HG03066 (cell line): ENCODE measurements around the gene FCRL1.

Experiments used
- ATAC-seq: cut with Tn5 transposase; IDR thresholded peaks from one replicate; pipeline ENCODE4 v1.9.1; 2021; ENCODE audit warnings: low read depth; ENCODE audit not compliant: unreplicated experiment

Gene FCRL1, protein sequence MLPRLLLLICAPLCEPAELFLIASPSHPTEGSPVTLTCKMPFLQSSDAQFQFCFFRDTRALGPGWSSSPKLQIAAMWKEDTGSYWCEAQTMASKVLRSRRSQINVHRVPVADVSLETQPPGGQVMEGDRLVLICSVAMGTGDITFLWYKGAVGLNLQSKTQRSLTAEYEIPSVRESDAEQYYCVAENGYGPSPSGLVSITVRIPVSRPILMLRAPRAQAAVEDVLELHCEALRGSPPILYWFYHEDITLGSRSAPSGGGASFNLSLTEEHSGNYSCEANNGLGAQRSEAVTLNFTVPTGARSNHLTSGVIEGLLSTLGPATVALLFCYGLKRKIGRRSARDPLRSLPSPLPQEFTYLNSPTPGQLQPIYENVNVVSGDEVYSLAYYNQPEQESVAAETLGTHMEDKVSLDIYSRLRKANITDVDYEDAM

DNA sequence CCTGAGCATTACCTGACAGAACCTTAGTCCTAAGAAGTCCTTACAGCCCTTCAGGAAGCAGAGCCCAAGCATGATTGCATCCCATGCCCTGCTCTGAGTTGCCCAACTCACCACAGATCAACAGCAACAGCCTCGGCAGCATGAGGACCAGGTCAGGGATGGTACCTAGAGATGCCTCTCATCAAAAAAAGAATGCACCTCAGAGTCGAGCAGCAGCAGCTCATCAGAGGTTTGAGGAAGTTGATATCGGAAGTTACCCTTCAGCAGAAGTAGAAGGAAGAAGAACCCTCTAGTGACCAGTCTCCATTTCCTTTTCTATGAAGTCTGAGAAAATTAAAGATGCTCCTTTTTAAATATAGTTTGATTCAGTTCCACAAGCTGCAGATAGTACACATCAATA lies at the start of gene FCRL1:
Gene FCRL1 (minus strand): TSS at position 225 of the 400 bp plus-strand sequence. CDS start 83 bp downstream, at position 142.
- ATAC-seq = no peak

DNA sequence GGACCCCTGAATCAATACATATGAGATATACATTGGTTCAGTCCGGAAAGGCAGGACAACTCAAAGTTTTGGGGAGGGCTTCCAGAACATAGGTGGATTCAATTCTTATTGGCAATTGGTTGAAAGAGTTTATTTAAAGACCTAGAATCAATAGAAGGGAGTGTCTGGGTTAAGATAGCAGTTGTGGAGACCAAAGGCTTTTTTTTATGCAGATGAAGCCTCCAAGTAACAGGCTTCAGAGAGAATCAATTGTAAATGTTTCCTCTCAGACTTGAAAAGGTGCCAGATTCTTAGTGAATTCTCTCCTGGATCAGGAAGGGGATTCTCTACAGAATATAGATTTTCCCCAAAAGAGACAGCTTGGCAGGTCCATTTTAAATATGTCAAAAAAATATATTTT lies 48.7 kb upstream of the FCRL1 start:
- no peak for ATAC-seq

DNA sequence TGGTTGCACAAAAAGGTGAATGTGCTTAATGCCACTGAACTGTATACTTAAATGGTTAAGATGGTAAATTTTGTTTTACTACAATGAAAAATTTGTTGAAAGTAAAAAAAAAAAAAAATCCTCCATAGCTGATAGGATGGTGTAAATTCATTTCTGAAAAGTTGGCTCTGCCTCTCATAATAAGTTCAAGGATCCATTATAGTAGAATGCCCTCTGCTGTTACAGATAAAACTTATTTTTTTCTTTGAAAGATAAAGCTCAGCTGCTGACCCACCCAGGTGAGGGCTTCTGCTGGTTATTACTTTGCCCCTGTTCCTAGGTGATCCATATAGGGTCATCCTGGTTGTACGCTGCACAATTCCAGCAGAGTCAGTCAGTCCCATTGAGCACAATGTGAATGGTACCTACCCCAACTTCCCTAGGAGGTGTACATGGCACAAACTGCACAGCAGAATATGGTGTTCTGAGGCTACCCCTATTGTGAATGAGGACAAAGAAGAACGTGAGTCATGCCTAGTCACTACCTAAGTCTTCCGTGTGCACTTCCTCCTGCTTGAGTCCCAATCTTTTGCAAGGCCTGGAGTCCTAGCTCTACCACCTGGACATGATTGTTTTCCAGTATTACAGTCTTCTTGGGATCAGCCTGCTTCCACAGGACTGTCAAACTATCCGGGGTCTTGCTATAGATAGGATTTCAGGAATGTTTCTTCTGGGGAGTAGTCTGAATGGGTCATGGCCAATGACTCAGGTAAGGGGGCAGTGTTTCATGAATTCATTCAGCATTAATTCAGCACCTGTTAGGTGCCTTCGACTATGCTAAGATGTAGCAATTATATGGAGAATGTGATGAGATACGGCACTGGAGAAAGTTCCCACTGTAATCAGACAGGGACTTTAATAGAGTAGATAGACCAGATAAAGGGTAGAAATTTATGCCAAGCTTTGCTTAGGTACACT lies 42.5 kb upstream of the FCRL1 start:
- no peak for ATAC-seq

DNA sequence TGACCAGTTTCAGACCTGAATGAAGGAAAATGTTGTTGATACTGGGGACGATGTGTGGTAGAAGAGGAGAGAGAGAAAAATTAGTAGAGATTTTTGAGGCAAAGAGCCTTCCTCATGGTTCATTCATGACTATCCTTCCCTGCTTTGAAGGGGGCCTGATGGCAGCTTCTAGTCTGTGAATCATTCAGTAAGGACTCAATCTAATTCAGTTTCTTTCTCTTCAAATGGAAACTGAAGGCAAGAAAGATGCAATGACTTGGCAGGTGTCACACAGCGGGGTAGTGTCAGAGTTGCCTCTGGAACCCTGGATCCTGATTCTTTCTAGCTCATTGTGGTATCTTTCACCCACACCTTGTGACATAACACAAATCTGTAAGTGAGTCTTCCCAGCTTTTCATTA lies 36.6 kb upstream of the FCRL1 start:
- ATAC-seq = no peak

DNA sequence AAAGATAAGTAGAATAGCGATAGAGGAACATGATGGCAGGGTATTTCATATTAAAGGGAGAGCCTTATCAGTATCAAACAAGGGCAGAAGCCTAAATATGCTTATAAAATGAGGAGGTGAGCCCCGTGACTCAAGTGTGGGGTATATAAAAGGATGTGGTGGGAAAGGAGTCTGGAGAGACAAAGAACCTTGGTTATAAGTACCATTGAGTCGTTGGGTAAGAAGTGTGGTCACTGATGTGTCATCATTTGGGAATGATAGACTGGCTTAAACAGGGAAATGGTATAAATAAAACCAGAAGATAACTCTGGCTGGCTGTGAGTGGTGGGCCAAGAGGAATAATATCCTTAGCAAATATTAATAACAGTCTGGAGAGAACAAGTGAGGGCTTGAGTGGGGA lies 32.6 kb upstream of the FCRL1 start:
- ATAC-seq = no peak

DNA sequence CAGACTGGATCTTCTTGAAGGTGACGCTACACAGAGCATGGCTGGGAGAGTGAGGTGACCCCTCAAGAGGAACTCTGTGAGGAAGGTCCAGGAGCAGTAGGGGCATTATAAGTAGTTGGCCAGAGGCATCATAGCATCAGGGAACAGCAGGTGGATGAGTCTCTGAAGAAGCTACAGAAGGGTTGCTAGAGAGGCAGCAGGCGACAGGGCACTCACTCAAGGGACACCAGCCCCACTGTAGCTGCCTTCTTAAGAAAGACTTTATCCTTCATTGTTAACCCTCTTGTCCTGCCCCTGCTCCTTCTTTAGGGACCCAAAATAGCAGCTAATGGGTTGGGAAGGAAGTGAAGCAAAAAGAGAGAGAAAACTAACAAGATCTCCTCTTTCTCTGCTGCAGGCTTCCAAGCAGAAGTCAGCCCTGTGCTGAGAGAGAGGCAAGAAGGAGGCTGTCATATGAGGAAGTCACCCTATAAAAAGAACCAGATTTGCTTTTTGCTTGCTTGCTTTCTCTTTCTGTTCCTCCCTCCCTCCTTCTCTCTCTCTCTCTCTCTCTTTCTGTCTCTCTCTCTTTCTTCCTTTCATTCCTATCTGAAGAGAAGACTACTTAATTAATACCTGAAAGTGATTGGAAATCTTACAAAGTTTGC lies 29.4 kb upstream of the FCRL1 start:
- ATAC-seq = peak; percentile 72

DNA sequence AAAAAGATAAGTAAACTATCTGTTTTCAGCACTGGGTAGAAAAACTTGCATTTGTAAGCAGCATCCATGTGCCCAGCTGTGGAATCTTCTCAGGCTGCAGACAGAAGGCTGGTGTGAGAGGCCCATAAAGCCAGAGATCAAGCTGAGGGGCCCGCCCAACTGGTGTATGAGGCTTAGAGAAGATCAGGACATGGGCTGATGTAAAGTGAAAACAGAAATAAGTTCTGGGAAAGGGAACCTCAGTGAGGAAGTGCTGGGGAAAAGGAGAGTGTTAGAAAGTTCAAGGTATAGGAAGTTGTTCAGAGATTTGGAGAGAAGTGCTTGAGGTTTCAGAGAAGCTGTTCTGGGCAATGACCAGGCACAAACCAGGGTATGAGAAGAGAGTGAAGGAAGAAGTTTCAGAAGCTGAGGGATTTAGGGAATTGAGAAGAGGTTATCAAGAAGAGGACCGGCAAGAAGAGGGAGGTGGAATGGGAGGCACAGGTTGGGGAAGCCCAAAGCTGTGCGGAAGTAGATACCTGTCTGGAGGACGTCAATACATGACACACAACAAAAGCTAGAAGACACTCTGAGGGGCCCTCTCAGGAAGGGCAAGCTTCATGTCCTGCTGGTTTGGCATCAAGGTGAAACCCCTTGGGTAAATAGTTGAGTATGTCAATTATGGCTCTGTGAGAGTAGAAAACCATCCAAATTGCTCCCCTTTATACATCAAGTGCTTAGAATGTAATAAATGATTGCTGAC lies 24.3 kb upstream of the FCRL1 start:
- ATAC-seq = no peak

DNA sequence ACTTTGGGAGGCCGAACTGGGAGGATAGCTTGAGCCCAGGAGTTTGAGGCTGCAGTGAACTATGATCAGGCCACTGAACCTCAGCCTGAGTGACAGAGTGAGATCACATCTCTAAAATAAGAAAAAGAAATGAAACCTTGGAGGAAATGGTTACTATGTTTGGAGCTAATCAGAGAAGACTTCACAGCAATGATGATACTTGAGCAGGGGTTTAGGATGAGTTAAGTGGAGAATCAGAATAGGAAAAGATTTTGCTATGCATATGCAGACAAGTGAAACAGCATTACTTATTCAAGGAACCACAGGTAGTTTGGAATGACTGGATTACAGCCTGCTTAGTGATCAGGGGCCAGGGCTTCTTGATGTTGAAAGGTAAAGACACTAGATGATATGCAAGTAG lies 23.0 kb upstream of the FCRL1 start:
- no peak for ATAC-seq

DNA sequence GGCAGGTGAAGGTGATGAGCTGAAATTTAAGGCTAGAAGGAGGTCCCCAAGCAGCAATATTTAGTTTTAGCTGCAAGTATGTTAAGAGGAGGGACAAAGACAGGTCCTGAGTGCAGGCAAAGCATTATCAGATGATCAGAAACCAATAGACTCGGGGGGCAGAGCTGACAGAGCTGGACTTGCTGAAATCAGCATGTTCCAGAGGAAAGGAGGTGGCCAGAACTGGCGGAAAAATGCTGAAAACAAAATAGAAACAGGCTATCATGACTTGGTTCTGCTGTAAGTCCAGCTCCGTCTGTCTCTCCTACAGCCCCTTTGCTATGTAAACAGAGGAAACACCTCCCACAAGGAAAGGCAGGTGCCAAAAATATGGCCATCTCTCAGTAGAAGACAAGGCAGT lies 21.8 kb upstream of the FCRL1 start, which contains the start of gene CD5L:
Gene CD5L (minus strand): TSS at position 101 of the 400 bp plus-strand sequence. CDS start 107 bp downstream, outside the sequence.
- ATAC-seq = no peak

DNA sequence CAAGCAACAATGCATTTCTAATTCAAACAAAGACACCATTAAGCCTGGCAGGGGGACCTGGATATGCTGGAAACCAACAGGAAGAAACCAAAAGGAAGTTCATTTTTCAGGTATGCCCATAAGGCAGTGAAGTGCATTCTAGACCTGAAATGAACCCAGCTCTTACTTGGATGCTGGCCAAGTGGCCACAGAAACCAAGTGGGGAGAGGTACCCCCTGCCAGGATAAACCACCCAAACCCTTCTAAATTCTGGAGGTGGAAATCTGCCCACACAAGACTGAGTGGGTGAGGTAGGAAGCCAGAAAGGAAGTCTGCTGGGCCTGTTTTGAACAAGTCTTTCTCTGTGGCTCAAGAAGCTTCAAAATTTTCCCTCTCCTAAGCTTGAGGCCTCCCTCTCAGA lies 19.0 kb upstream of the FCRL1 start:
- no peak for ATAC-seq

DNA sequence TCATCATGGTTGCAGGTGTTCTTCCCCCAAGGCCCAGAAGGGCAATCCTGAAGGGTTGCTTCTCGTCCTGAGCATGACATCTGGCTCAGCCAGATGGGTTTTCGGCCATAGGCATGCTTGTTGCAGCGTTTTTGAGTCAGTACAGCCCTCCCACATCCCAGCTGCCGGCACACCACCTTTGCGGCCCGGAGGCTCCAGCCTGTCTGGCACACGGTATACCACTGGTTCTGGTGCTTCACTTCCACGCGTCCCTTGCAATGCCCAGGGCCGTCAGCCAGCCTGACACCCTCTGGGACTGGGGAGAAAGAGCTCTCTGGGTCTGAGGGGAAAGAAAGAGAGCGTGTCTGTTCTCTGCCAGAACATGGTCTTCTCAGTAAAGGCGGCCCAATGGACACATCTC lies 14.5 kb upstream of the FCRL1 start:
- ATAC-seq = no peak

DNA sequence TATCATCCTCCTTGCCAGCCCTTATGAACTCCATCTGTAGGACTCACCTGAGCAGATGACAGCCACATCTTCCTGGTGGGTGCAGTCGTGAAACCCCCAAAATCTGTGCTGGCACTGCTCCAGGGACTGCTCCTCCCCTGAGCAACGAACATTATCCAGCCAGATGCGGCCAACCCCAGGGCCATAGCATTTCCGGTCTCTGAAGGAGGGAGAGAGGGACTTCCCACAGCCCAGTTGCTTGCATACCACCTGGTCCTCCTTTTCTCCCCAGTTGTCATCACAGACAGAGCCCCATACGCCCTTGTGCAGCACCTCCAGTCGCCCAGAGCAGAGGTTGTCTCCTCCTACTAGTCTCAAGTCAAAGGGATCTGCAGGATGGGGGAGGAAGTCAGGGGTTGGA lies 13.2 kb upstream of the FCRL1 start:
- ATAC-seq = no peak

DNA sequence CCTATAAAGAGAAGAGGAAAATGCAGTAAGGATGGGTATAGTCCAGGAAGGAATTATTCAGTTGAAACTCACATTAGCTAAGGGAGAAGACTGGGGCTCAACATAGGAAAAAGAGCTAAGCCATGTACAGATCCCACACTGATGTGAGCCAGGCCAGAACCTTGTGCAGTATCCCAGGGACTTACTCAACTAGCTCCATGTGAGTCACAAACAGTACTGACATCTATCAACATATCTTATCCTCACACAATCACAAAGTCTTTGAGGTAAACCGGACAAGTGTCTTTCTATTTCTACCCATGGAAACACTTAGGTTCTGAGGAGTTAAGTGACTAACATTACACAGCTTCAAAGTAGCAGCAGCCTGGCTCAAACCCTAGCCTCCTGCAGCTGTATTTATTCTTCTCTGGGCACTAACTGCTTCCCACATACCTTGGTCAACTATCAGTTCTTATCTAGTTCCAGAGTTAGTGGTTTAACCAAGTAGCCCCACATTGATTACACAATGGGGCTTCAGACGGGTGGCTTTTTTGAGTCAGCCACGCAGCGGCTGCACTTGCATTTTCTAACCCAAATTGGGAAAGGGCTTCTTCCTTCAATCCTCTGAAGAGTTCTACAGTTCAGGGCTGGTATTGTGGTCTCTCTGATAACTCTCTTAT lies 12.2 kb upstream of the FCRL1 start:
- ATAC-seq = no peak

DNA sequence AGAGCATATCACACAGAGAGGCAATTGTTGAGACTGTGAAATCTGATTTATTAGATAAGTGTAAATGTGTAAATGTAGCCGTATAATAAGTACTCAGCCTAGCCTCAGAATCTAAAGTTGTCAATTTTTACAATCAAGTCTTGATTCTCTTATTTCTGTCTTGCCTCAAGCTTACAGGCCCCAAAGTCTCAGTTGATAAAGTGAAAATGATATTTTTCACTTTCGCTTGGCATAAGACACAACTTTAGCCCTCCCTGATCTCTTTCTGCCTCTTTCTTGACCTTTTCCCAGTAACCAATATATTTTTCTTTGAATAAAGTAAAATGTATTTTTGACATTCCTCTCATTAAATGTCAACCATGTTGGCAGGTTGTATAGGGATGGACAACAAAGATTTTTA lies 11.0 kb upstream of the FCRL1 start:
- no peak for ATAC-seq

DNA sequence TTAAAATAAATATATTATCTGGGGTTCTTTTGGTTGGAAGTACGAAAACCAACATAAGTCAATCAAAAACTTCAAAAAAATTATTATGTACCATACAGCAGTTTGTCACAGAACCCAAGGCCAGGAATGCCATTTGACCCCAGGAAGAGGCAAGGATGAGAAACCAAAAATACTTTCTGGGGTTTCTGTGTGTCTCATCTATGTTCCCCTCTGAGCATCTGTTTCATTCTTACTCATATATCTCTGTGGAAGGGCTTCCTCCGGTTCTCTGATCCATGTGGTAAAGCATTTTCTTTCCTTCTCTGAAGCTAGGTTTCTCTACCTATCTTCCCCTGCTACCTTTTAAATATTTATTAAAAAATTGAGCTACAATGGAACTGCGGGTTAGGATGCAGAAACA lies 9.8 kb upstream of the FCRL1 start:
- no peak for ATAC-seq

DNA sequence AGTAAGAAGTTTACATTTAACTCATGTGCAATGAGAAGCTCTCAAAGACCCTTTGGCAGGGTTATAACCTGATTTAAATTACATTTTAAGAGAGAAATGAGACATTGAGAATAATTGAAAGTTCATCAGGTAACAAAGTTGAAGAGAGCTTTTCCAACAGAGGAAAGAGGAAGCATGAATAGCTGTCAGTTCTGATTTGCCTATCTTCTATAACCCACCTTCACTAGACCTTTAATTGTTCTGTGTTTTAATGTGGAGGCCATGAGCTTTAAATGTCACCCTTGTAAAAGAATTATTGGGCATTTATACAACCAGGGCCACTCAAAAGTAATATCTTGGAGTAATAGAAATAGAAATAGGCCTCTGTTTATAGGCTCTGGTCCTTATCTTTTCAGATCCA lies 9.3 kb upstream of the FCRL1 start:
- ATAC-seq = no peak

DNA sequence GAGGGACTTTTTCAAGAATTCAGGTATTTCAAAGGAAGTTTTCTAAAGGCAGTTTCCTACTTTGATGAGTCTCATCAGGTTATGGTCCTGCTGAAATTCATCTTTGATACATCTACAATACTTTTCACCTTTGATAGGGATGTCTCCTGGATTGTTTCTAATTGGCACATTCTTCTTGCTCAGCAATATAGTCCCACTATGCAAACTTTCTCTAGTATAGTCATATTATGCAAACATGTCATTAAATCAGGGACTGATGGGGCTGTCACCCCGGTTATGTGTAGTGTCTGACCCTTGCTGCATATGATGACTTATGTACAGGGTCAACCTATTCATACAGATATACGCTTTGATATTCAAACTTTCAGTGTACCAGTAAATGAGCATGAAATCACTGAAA lies 379 bp upstream of the FCRL1 start:
- no peak for ATAC-seq

DNA sequence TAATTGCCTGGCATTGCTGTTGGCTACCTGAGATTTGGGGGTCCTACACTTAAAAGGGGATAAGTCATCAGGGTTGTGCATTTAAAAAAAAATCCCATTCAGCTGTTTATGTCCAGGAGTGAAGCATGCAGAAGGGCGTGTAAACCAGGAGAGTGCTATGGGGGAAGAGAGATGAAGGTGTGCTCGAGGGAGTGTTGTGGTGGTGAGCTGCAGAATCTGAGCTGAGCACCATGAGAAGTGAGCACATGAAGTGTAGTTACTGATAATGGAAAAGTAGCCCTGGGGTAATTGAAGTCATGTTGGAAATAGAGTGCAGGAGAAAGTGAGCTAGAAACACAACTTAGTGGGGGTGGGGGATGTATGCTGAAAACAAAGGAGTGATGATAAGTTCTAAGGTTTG lies 705 bp downstream of the FCRL1 start:
- no peak for ATAC-seq

DNA sequence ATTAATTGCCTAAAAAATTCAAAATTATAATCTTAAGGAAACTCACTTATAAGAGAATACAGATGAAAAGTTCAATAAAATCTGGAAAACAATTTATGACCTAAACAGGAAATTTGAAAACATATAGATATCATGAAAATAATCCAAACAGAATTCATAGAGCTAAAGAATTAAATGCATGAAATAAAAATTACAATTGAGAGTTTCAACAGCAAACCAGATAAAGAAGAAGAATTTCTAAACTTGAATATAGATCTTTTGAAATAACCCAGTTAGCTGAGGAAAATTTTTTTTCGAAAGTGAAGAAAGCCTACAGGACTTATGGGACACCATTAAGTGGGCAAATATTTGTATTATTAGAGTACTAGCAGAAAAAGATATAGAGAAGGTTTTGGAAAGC lies 6.7 kb downstream of the FCRL1 start:
- no peak for ATAC-seq
